C1 segment of cervical spinal cord (tissue), 14 donors: Measurements from ENCODE around the gene CEP128.

Experiments used
- DNase-seq, 14 donors: peaks; one replicate each; lab custom pipeline; 2025; lab: John Stamatoyannopoulos, UW

CEP128 gene

GRCh38 chr14:80776186-80776585 lies 165.4 kb downstream of the CEP128 start:
- no peak for DNase-seq

- DNase-seq, result no peak
These were observed 169.0 kb downstream of the CEP128 start for GRCh38 chr14:80772504-80772903.

GRCh38 chr14:80771201-80771600 lies 170.3 kb downstream of the CEP128 start:
- no peak for DNase-seq

- DNase-seq, result no peak
These were observed 171.2 kb downstream of the CEP128 start for GRCh38 chr14:80770114-80770908.

GRCh38 chr14:80768646-80769045 lies 172.9 kb downstream of the CEP128 start:
- DNase-seq, result no peak

- no peak for DNase-seq
These were observed 176.5 kb downstream of the CEP128 start for GRCh38 chr14:80764921-80765507.

- DNase-seq, result no peak
These were observed 177.0 kb downstream of the CEP128 start for GRCh38 chr14:80764496-80764895.

GRCh38 chr14:80762641-80763228 lies 178.8 kb downstream of the CEP128 start:
- DNase-seq, result no peak

GRCh38 chr14:80754696-80755095 lies 186.8 kb downstream of the CEP128 start:
- no peak for DNase-seq

- DNase-seq, result no peak
These were observed 190.3 kb downstream of the CEP128 start for GRCh38 chr14:80751285-80751684.

GRCh38 chr14:80726211-80726610 lies 215.3 kb downstream of the CEP128 start:
- no peak for DNase-seq

GRCh38 chr14:80718940-80719339 lies 222.6 kb downstream of the CEP128 start:
- no peak for DNase-seq

GRCh38 chr14:80714474-80714873 lies 227.1 kb downstream of the CEP128 start:
- DNase-seq, result no peak

- no peak for DNase-seq
These were observed 228.3 kb downstream of the CEP128 start for GRCh38 chr14:80713076-80713850.

GRCh38 chr14:80705241-80705980 lies 236.1 kb downstream of the CEP128 start:
- DNase-seq, result no peak

GRCh38 chr14:80700601-80701000 lies 240.9 kb downstream of the CEP128 start:
- DNase-seq, result no peak

- DNase-seq, result no peak
These were observed 241.7 kb downstream of the CEP128 start for GRCh38 chr14:80699861-80700260.

GRCh38 chr14:80698974-80699373 lies 242.6 kb downstream of the CEP128 start:
- DNase-seq, result no peak

- DNase-seq, result no peak
These were observed 245.7 kb downstream of the CEP128 start for GRCh38 chr14:80695869-80696268.

GRCh38 chr14:80692903-80693302 lies 248.6 kb downstream of the CEP128 start:
- DNase-seq, result no peak

GRCh38 chr14:80681651-80682050 lies 259.9 kb downstream of the CEP128 start:
- DNase-seq, result no peak
